DMS79 treated with DMSO at 0.1 percent for 48 hours (cell line): ENCODE data around the gene AKAP17A.

ENCODE experiments used
- DNase-seq: peaks from one replicate; lab custom pipeline; 2025; lab: John Stamatoyannopoulos, UW

AKAP17A gene

DNA sequence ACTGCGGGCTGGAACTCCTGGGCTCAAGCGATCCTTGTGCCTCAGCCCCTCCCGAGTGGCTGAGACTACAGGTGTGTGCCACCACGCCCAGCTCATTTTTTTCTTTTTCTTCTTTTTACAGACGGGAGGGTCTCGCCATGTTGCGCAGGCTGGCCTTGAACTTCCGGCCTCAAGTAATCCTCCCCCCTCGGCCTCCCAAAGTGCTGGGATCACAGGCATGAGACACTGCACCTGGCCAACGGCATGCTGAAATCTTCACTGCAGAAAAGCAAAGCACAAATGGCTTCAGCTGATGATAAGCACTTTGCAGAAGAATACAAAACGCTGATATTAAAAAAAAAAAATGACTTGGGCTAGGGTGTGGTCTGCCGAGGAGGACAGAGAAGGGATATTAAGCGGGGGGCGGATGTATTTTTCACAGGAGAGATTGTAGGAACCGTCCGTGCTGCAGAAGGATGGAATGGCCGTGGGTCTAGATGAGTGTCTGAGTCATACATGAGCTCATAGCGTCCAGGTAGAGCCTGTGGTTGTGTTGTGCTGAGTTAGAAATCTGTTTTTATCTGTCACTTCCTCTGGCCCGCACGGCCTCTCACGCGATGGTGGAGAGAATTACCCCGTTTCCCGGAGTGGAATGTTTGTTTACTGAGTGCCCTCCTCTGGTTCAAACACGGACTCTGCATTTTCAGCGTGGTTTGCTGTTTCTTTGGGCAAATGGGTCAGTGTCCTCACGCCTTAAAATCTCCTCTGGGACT lies 8.5 kb upstream of the AKAP17A start:
- DNase-seq, result no peak

DNA sequence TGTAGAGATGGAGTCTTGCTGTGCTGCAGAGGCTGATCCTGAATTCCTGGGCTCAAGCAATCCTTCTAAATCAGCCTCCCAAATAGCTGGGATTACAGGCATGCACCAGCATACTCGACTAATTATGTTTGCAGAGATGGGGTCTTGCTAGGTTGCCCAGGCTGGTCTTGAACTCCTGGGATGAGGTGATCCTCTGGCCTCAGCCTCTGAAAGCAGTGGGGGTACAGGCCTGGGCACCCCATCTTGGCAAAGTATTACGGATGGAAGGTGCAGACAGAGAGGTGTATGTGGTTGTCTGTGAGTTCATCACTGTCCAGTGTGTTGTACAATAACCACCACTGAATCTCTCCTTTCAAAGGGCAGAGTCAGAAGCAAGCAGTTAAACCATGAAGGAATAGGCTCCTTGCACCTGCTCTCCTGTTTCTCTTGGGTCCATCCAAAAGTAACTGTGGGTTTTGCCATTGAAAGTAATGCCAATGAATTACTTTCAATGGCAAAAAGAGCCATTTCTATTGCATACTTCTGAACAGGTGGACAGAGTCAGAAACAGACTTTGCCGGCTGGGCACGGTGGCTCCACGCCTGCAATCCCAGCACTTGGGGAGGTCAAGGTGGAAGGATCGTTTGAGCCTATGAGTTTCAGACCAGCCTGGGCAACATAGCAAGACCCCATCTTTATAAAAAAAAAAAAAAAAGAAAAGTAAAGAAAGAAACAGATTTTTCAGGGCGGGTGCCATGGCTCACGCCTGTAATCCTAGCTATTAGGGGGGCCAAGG lies 7.0 kb upstream of the AKAP17A start:
- DNase-seq, result no peak

DNA sequence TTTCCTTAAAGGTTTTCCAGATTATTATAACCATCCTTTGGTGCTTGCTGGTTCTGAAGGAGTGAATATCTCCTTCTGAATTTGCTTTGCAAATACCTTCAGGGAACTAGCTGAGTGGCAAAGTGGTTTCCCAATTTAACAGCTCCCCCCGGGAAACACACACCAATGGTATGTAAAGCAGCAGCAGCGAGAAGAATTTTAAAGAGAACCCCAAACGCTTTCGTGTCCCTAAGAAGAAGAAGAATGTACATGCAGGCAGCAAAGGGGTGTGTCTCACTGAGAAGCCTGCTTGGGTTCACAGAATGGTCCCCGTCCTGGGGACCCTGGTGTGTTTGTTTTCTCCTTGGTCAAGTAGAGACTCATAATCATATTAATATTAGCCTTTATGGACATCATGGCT lies 4.2 kb upstream of the AKAP17A start:
- no peak for DNase-seq

- DNase-seq, result no peak
Observed at GRCh38 chrX:1589356-1590130, 1.9 kb upstream of the AKAP17A start.

DNA sequence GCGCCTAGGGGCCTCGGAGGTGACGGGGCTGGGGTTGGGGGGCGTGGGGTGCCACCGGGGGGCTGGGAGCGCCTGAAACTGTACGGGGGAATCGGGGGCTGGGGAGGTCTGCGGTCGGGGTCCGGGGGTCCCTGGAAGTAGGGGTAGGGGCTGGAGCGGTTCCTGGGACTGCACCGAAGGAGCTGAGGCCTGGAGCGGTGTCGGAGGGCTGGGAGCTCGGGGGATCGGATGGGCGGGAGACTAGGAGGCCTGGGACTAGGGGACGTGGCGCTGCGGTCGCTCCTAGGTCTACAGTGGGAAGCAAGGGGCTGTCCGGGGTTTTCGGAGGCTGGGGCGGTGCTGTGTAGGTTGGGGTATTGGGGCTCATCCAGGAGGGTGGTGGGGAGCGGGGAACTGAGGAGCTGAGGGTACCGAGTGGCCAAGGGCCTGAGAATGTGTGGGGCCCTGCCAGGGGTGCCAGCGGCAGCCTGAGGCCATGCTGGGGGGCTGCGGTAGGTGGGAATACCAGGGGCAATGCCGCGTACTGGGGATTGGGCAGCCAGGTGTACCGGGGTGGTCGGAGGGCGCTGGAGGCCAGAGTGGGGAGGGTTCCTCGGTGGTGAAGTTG lies 562 bp downstream of the AKAP17A start:
- no peak for DNase-seq

DNA sequence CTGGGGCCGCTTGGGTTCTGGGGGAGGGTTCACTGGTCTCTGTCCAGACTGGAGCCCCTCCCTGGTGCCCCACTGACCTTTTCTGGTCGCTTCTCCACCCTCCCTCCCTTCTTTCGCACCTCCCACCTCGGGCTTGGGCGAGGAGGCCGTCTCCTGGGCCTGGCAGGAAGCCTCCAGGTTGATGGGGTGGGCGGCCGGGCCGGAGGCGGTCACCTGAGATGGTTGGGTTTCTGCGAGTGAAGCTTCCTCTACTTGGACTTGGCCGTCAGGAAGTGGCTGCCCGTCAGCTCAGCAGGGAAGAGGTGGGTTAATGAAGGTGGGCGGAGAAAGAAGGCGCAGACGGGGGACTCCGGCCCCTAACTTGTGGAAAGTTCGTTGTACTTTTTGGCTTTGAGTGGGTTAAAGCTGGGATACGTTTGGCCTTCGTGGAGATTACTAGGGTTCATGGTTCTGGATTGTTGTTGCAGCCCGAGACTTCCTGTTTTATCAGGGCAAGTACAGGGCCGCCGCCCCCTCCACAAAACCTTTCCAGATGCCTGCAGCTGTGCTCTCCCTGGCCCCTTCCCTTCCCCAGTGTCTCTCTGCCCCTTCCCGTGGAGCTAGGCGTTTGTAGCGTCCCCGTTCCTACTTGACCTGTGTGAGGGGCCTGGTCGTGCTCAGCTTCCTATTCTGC lies 1.2 kb downstream of the AKAP17A start:
- no peak for DNase-seq

GRCh38 chrX:1593286-1594271 lies 2.2 kb downstream of the AKAP17A start:
- DNase-seq, result no peak

DNA sequence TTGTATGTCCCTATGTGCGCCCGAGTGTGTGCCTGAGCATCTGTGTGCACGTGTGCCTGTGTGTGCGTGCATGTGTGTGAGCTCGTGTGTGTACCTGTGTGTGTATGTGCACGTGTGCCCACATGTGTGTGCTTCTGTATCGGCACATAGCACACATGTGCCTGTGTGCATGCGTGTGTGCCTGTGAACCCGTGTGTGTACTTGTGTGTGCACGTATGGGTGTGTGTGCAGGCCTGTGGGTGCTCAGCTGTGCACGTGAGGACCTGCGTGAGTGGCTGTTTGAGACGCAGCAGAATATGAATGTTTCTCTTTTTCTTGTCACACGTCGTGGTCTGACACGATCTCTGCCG lies 4.3 kb downstream of the AKAP17A start:
- no peak for DNase-seq

DNA sequence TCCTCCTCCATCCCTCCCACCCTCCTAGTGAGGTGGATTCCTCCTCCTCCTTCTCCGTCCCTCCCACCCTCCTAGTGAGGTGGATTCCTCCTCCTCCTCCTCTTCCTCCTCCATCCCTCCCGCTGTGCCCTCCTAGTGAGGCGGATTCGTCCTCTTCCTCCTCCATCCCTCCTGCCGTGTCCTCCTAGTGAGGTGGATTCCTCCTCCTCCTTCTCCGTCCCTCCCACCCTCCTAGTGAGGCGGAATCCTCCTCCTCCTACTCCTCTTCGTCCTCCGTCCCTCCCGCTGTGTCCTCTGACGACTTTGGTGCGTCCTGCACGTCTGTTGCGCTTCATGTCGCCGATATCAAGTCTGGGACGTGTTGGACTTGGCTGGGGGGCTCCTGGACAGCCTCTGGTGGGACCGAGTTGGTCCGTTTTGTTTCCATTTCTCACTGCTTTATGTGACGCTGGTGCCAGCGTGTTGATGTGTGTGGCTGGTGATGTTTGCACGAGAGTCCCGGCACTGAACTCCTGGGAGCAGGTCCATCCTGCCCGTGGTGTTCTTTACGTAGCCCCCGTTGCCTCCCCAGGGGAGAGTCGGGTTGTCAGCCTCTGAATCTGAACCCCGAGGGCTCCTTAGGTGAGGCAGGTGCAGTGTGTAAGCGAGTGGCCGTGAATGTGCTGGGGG lies 5.4 kb downstream of the AKAP17A start:
- DNase-seq, result no peak

- no peak for DNase-seq
Observed at GRCh38 chrX:1597345-1598020, 6.1 kb downstream of the AKAP17A start.

DNA sequence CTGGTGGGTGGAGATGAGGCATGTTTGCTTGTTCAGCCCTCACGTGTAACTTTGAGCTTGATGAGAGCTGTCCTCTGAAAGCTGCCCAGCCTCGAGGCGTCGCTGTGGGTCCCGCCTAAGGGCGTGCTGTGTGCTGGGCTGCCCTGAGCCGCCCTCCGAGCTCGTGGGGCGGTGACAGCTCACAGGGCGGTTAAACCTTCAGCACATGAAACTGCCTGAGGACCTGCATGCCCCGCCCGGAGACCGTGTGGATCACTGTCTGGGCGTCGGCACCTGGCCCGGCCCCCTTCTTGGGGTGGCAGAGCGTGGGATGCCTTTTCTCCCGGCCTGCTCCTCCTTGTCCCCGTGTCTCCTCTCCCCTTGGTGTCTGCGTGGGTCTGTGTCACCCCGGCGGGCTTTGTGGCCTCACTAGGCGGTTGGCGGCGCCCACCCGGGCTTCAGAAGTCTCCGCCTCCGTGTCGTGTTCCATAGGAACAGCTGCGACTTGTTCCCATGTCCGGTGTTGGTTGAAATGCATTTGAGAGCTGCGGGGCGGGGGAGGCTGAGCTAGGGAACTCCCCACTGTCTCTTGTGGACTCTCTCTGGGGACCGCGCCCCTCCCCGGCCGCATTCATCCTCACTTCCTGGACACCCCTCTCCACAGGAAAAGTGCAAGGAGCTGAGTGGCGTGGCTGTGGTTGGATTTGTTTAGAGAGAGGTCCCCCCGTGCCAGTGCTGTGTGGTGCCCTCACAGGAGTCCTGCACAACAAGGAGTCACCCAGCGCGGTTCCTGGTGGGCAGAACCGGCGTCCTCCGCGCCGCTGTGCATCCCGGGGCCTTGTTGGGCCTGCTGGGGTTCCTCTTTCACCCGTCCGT lies 6.8 kb downstream of the AKAP17A start:
- DNase-seq, result no peak

- no peak for DNase-seq
Observed at GRCh38 chrX:1598876-1599790, 7.7 kb downstream of the AKAP17A start.

DNA sequence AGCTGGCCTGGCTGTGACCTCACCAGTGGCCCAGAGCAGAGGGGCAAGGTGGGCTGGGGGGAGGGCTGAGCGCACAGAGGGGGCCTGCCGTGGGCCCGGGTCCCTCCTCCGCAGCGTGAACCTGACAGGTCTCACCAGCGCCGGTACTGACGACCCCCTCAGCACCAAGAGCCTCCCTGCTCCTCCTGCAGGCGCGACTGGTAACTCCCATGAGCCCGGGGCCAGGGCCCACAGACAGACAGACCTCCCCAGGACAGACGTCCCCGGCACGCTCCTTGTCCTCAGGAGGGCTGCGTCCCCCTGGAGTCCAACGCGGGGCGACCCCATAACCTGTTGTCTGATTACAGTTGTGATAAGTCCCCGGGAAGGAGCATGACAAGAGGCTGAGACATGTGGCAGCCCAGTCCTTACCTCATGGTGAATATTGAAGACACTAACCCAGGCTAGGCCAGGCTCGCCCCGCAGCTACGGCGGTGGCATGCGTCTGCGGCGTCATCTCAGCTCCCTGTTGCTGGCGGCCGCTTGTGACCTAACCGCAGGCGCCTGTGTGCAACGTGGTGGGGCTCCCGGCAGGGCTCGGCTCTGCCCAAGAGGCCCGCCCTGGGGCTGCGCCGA lies 8.5 kb downstream of the AKAP17A start:
- DNase-seq, result no peak

- no peak for DNase-seq
Observed at GRCh38 chrX:1600406-1601050, 9.1 kb downstream of the AKAP17A start.

GRCh38 chrX:1601051-1601767 lies 9.8 kb downstream of the AKAP17A start:
- DNase-seq, result no peak

DNA sequence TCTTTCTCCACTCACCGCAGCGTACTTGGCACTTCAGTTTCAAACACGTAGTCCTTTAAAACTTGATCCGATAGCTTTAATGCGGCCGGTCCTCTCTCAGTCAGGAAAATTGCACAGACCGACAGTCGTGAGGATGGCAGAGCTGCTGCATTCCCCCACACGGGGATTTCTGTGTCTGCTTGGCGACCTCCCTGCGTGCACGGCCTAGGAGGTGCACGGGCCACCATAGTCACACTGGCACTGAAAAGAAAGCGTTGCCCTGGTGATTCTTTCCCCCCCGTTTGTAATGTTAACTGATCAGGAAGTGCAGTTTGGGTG lies 10.3 kb downstream of the AKAP17A start:
- DNase-seq, result no peak
